OCI-LY1 (cell line): ENCODE measurements around the gene KCNJ12.
"Not testable (repeated sequence)": the region's sequence is repeated elsewhere in the genome, so short reads cannot be mapped to it uniquely, and the experiment has no call there.

Experiments used
- EZH2 ChIP-seq: fragments of 200-600 bp; sonication (generic), shearing (Covaris generic); IDR thresholded peaks from 2 replicates; pipeline ENCODE4 v1.8.0; 2017; ENCODE audit warnings: borderline replicate concordance, mixed run types, mild to moderate bottlenecking, antibody characterized with exemption, low read length, moderate library complexity, mixed read lengths
- TF ChIP-seq, protein P1 (sequence below): fragments of 200-600 bp; sonication (generic), shearing (Covaris generic); IDR thresholded peaks from 2 replicates; pipeline ENCODE4 v1.5.1; 2017; ENCODE audit warnings: mild to moderate bottlenecking, antibody characterized with exemption, low read length, moderate library complexity, mixed read lengths

DNA sequence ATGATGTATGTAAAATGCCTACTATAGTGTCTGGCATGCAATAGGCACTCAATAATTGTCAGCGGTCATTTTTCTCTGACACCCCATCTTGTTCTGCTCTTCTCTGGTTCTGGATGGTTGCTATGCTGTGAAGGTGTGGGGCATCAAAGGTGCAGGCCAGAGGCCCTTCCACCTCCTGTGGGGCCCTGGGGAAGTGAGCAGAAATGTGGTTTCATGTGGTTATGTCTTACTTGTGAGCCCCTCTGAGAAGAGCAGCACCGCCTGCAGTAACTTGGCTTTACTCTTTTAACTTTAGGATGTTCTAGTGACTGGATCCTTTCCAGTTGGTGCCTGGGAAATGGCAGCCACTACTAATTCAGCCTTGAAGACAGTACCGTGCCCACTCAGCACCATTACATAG, 32.1 kb downstream of the KCNJ12 start:
- TF ChIP-seq, protein P1, sequence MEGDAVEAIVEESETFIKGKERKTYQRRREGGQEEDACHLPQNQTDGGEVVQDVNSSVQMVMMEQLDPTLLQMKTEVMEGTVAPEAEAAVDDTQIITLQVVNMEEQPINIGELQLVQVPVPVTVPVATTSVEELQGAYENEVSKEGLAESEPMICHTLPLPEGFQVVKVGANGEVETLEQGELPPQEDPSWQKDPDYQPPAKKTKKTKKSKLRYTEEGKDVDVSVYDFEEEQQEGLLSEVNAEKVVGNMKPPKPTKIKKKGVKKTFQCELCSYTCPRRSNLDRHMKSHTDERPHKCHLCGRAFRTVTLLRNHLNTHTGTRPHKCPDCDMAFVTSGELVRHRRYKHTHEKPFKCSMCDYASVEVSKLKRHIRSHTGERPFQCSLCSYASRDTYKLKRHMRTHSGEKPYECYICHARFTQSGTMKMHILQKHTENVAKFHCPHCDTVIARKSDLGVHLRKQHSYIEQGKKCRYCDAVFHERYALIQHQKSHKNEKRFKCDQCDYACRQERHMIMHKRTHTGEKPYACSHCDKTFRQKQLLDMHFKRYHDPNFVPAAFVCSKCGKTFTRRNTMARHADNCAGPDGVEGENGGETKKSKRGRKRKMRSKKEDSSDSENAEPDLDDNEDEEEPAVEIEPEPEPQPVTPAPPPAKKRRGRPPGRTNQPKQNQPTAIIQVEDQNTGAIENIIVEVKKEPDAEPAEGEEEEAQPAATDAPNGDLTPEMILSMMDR, result not testable (repeated sequence)
- TF ChIP-seq EZH2, result not testable (repeated sequence)
